MV-4-11 (cell line): Measurements from ENCODE around the gene UFSP1.
"Not testable (repeated sequence)": the region's sequence is repeated elsewhere in the genome, so short reads cannot be mapped to it uniquely, and the experiment has no call there.

Source experiments
- DNase-seq: peaks from one replicate; lab custom pipeline; 2025; lab: John Stamatoyannopoulos, UW

UFSP1 gene

DNA sequence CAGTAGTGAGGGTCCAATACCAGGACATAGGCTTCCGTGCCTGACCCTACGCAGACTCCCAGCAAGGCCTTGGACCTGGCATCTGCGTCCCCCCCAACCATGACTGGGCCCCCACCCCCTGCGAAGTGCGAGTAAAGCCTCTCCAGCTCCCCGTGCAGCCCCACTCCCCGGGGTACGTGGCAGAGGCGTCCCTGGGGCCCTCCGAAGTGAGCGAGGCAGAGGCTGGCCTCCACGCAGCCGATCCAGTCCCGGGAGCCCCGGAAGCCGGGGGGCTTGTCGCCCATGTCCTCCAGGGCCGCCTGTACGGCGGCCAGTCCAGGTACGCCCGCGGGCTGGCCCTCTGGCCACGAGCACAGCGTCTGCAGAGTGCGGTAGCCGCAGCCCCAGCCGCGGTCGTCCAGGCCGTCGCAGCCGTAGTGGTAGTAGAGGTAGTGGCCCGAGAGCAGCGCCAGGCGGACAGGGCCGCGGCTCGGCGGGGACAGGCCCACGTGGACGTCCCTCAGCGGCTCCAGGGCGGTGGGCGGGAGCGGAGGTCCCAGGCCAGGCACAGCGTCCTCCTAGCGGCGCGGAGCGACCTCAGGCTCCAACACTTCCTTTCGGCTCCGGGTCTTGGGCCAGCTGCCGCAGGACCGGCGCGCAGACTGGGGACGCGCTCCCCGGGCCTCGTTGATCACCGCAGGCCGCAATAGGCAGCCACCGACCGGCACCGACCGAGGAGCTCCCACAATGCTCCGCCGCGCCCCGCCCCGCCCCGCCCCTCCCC lies at the start of gene UFSP1:
UFSP1 (minus strand) TSS at position 728 of the 763 bp plus-strand sequence; CDS start at position 284, 444 bp downstream.
- no peak for DNase-seq

DNA sequence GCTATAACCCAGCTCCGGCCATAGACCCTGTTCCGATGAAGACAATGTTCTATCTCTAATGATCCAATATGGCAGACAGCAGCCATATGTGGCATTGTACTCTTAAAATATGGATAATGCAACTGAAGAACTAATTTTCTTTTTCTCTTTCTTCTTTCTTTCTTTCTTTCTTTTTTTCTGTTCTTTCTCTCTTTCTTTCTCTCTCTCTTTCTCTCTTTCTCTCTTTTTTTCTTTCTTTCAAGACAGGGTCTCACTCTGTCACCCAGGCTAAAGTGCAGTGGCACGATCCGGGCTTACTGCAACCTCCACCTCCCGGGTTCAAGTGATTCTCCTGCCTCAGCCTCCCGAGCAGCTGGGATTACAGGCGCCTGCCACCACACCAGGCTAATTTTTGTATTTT lies 46.7 kb upstream of the UFSP1 start:
- not testable (repeated sequence) for DNase-seq

DNA sequence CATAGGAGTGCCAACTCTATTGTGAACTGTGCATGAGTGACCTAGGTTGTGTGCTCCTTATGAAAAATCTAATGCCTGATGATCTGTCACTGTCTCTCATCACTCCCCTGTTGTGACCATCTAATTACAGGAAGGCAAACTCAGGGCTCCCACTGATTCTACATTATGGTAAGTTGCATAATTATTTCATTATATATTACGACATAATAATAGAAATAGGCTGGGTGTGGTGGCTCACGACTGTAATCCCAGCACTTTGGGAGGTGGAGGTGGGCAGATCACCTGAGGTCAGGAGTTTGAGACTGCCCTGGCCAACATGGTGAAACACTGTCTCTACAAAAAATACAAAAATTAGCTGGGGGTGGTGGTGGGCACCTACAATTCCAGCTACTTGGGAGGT lies 45.9 kb upstream of the UFSP1 start:
- not testable (repeated sequence) for DNase-seq

DNA sequence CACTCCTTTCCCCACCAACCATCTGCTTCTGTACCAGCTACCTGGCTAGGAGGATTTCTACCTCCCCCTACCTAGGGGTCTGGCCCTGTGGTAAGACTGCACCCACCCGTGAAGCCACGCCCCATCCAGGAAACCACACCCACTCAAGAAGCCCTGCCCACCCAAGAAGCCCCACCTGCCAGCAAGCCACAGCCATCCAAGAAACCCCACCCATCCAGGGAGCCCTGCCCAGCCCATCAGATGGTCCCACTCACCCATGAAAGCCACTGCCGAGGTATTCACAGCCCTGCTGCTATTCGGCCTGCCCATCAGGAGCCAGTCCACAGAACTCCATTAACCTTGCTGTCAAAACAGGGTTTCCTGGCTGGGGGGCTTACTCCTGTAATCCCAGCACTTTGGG lies 44.2 kb upstream of the UFSP1 start:
- no peak for DNase-seq

DNA sequence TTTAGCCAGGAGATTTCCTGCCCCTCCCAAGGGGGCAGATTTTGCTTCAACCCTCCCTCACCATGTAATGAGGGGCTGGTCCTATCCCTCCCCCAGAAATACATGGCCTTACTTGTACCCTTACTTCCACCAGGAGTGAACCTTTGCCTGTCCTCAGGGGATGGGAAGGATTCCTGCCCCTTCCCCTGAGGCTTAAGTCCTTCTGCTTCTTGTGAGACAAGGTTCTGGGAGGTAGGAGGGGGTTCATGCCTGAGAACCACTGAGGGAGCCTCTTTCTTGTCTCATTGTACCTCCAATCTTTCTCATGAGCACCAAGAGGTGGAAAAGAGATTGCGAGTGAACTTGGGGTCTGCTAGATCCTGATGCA lies 40.3 kb upstream of the UFSP1 start:
- DNase-seq = no peak

DNA sequence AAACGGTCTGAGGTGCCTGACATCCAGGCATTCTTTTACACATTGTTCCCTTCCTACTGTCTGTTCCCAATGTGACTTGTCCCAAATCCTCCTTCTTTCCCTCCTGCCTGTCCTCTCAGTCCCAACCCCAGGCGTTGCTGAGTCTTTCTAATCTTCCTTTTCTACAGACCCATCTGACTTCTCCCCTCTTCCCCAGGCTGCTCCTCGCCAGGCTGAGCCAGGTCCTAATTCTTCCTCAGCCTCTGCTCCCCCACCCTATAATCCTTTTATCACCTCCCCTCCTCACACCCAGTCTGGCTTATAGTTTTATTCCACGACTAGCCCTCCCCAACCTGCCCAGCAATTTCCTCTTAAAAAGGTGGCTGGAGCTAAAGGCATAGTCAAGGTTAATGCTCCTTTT lies 34.1 kb upstream of the UFSP1 start:
- not testable (repeated sequence) for DNase-seq

DNA sequence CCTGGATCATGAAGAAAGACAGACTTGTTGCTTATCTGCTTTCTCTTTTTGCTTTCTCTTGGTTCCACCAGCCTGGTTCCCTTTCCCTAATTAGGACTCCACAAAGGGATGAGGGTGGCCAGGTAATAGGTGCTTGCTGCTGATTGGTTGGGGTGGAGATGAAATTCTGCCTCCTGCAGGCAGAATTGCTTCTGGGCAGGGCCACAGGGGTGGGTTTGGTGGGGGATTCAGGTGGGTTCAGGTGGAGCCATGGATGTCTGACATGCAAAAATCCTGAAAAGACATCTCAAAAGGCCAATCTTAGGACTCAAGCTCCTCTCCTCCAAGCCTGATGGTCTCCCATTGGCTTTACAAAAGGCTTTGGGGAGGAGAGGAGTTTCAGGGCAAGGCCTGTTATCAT lies 31.5 kb upstream of the UFSP1 start:
- no peak for DNase-seq

DNA sequence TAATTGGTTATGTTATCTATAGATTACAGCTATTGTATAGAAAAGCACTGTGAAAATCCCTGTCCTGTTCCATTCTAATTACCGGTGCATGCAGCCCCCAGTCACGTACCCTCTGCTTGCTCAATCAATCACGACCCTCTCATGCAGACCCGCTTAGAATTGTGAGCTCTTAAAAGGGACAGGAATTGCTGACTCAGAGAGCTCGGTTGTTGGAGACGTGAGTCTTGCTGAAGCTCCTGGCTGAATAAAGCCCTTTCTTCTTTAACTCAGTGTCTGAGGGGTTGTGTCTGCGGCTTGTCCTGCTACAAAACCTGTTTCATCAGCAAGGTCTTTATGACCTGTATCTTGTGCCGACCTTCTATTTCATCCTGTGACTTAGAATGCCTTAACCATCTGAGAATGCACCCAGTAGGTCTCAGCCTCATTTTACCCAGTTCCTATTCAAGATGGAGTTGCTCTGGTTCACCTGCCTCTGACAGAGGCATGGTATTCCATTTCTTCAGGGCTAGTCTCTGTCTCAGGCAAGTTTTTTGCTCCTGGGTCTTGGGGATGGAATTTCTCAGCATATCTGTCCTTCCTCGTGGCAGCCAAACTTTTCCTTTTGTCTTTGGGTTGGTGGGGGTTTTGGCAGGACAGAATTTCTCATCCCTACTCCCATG lies 30.4 kb upstream of the UFSP1 start:
- not testable (repeated sequence) for DNase-seq

DNA sequence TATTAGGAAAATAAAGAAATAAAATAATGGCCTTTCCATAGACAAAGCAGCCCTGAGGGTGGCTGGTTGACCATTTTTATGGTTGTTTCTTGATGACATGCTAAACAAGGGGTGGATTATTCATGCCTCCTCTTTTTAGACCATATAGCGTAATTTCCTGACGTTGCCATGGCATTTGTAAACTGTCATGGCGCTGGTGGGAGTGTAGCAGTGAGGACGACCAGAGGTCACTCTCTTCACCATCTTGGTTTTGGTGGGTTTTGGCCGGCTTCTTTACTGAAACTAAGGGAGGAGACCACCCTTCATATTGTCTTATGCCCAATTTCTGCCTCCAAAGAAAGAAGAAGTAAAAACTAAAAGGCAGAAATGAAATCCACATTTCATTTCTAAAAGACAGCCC lies 29.8 kb upstream of the UFSP1 start:
- not testable (repeated sequence) for DNase-seq

DNA sequence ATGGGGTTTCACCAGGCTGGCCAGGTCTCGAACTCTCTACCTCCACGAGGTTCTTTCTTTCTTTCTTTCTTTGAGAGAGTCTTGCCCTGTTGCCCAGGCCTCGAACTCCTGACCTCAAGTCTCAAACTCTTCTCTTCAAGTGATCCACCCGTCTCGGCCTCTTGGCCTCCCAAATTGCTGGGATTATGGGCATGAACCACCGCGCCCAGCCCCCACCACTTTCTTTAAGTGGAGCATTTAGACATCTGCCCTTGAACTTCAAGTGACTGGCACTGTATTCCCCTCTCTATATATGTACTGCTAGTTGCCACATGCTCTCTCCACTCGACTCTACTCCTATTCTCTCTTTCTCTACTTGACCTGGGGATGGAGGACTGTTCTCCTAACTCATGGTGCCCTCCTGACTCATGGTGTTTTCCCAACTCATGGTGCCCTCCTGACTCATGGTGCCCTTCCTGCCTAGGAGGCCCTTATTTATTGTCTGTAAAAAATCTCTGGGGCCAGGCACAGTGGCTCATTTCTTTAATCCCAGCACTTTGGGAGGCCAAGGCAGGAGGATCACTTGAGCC lies 25.4 kb upstream of the UFSP1 start:
- no peak for DNase-seq

DNA sequence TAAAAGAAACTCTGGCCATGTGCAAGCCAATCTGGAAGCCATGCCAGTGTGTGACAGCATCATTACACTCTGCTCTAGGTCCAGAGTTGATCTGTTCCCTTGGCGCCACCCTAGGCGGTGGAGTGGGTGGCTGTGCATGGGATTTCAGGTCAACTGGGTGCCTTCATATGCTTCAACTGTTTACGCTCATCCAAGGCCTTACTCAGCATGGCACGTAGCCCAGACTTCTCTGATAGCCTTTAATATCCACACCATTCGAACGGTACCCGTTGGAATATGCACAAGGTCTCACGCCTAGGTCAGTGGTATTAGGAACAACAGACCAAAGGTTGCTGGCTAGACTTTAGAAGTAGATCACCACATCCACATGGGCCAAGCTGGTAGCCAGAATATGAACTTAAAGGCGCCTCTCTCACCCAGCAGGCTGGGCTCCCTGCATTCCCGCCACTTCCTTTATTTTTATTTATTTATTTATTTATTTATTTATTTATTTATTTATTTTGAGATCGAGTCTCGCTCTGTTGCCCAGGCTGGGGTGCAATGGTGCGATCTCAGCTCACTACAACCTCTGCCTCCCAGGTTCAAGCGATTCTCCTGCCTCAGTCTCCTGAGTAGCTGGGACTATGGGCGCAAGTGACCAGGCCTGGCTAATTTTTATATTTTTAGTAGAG lies 24.8 kb upstream of the UFSP1 start:
- DNase-seq = no peak

DNA sequence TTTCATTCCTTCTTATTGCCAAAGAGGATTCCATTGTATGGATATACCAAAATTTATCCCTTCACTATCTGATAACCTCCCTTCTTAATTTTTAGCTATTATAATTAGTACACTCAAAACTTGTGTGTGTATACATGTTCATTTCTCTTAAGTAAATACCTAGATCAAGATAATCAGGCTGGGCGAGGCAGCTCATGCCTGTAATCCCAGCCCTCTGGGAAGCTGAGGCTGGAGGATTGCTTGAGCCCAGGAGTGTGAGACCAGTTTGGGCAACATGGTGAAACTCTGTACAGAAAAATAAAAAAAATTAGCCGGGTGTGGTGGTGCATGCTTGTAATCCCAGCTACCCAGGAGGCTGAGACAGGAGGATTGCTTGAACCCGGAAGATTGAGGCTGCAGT lies 22.0 kb upstream of the UFSP1 start:
- no peak for DNase-seq

DNA sequence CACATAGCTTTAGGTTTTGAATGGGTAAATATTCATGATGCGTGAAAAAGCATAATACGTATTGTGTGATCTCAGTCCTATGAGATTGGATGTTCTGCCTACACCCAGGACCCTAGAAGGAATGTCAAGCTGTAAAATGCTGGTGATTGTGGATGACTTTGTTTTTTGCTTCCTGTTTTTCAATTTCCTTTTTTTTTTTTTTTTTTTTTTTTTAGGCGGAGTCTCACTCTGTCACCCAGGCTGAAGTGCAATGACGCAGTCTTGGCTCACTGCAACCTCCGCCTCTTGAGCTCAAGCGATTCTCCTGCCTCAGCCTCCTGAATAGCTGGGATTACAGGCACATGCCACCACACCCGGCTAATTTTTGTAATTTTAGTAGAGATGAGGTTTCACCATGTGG lies 20.9 kb upstream of the UFSP1 start:
- DNase-seq = peak; percentile 73

DNA sequence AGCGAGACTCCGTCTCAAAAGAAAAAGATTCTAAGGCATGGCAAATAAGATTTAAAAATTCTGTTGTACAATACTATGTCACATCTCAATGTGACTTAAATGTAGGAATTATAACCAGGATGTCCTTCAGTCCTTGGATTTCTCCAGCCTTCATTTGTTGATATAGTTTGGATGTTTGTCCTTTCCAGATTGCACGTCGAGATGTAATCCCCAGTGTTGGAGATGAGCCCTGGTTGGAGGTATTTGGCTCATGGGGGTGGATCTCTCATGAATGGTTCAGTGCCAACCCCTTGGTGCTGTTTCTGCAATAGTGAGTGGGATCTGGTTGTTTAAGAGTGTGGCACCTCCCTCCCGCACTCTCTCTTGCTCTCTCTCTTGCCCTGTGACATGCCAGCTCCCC lies 19.0 kb upstream of the UFSP1 start:
- DNase-seq = no peak

DNA sequence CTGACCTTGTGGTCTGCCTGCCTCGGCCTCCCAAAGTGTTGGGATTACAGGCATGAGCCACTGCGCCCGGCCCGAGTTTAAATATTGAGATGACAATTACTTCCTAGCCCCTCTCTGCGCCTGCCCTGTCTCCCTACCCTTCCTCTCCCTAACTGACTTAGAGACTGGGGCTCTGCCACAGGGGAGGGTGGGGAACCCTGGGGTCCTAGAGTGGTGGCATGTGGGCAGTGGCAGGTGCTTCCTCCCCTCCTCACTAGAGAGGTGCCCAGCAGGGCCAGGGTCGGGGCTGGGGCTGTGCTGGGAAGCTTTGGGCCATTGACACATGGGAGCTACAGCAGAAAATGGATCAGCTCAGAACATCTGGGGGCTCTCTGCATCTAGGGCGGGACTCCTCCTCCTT lies 13.1 kb upstream of the UFSP1 start:
- no peak for DNase-seq

DNA sequence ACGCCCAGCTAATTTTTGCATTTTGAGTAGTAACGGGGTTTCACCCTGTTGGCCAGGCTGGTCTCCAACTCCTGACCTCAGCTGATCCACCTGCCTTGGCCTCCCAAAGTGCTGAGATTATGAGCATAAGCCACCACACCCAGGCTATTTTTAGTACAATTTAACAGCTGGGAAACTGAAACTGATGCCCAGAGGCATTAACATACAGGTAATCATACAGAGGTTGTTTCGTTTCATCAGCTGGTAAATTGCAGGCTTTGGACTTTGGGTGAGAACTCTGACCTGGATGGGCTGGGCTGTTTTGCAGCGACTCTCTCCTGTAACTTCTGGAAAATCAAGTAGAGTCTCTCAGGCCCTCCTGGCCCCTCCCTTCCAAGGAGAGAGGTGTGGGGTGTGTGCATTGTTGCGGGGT lies 12.4 kb upstream of the UFSP1 start:
- DNase-seq = no peak

DNA sequence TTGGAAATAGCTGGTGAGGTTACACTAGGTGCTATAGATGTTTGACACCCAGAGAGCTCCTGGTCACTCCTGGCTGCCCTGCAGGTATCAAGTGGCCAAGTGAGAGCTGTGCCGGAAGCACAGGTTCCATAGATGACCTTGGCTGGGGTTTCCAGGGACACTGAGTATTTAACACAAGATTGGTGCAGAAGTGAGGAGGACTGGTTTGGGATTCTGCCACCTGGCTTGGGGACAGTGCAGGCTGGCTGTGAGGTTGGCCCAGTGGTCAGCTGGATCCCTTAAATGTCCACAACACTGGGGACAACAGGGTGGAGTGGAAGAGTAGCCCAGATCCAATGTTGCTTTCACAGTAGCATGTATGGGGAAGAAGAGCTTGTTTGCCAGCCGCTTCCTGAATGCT lies 11.5 kb upstream of the UFSP1 start:
- DNase-seq = no peak

DNA sequence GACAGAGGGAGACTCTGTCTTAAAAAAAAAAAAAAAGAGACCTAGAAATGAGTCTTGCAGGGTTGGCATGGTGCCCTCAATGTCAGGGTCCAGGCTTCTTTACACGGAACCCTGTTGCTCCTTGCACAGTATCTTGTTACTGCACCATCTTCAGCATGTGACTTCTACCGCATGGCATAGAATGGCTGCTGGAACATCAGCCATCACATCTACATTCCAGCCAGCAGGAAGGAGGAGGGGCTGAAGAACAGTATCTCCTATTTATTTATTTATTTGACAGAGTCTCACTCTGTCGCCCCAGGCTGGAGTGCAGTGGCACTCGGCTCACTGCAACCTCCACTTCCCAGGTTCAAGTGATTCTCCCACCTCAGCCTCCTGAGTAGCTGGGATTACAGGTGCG lies 9.9 kb upstream of the UFSP1 start:
- no peak for DNase-seq

DNA sequence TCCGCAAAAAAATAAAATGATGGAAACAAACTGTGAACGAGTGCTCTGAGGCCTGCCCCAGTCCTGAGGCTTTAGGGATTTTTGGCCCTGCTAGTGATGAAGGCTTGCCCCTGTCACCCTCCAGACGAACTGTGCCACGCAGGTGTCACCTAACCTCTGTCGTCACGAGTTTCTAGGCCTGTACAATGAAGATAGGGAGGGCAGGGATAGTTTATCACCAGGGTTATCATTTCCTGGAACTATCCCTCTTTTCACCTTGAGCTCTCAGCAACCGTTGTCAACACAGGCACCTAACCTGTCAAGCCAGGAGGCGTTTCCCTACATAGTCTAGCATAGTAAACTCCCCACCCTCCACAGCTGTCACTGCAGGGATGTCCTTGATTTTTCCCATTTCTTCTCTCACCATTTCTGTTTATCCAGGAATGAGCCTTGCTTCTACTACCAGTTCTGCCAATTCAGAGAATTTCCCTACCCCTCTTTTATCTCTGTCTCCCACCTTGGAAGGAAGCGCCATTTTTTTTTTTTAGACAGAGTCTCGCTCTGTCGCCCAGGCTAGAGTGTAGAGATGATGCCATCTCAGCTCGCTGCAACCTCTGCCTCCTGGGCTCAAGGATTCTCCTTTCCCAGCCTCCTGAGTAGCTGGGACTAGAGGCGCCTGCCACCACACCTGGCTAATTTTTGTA lies 8.4 kb upstream of the UFSP1 start:
- DNase-seq = no peak

DNA sequence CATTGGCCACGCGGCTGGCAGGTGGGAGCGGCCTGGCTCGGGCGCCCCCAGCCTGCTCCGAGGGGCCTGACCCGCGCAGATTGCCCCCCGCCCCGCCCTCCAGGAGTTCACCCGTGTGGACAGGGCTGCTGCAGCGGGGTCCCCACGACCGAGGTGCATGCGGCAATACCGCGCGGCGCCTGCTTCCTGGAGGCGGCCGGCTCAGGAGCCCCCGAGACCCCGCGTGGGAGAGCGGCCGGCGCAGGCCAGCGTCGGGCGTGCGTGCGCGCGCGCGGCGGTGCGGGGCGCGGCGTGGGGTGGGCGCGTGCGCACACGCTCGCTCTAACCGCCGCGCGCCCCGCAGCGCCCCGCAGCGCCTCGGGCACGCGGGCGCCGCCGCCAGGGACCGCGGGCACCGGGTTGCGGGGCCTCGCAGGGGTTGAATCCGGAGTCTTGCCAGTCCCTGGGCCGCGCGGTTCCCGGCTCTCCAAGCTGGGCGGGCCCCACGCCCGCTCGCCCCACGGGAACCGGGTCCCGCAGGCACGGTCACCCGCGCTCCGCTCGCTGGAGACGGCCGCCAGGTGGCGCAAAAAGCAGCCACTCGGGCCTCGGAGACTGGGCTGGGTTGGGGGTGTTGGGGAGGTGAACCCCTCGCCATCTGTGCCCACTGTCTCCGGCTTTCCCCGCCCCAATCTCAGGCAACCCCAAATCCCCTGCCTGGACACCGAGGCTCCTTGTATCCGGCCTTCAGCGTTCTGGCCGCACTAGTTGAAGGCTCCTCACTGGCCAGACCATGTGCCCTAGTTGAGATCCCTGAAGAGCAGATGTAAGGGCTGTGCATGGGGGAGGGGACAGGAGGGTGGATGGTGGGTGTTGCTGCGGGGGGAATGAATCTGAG lies 7.5 kb upstream of the UFSP1 start:
- peak; percentile 18 for DNase-seq
